H9 (cell line): ENCODE measurements around the gene YIPF6. TPM values are rescaled to one million over a fixed set of nuclear protein-coding genes. Genes with fewer than 3 reads are reported as not detected.

ENCODE experiments used
- DNase-seq: peaks from one replicate; pipeline ENCODE4 v3.0.0-alpha.2; 2017
- H2AFZ ChIP-seq: one replicate; pipeline ENCODE4 v1.6.1; 2013; ENCODE audit warnings: mild to moderate bottlenecking, low read length, control low read depth, moderate library complexity
- H2AK5ac ChIP-seq: 2 replicates; pipeline ENCODE4 v1.6.1; 2013; ENCODE audit warnings: low read length, control low read depth, mixed read lengths; ENCODE audit not compliant: insufficient read length
- H2BK120ac ChIP-seq: one replicate; pipeline ENCODE4 v1.6.1; 2013; ENCODE audit warnings: low read depth, mild to moderate bottlenecking, low read length, control low read depth, inconsistent platforms; ENCODE audit not compliant: poor library complexity, severe bottlenecking
- H2BK12ac ChIP-seq: 2 replicates; pipeline ENCODE4 v1.6.1; 2013; ENCODE audit warnings: low read length, control low read depth, mixed read lengths, low read depth; ENCODE audit not compliant: insufficient read length
- H2BK15ac ChIP-seq: 2 replicates; pipeline ENCODE4 v1.6.1; 2013; ENCODE audit warnings: low read depth, low read length, control low read depth
- H2BK20ac ChIP-seq: one replicate; pipeline ENCODE4 v1.6.1; 2013; ENCODE audit warnings: low read depth, mild to moderate bottlenecking, low read length, control low read depth, inconsistent platforms; ENCODE audit not compliant: poor library complexity, severe bottlenecking
- H2BK5ac ChIP-seq: 2 replicates; pipeline ENCODE4 v1.6.1; 2013; ENCODE audit warnings: low read length, control low read depth, mixed read lengths; ENCODE audit not compliant: insufficient read length
- H3K14ac ChIP-seq: 2 replicates; pipeline ENCODE4 v1.6.1; 2013; ENCODE audit warnings: low read length, control low read depth; ENCODE audit not compliant: insufficient read depth
- H3K18ac ChIP-seq: 2 replicates; pipeline ENCODE4 v1.6.1; 2013; ENCODE audit warnings: low read depth, mild to moderate bottlenecking, mixed read lengths, low read length, control low read depth; ENCODE audit not compliant: insufficient read length
- H3K23ac ChIP-seq: 2 replicates; pipeline ENCODE4 v1.6.1; 2013; ENCODE audit warnings: low read length, control low read depth, mixed read lengths, low read depth; ENCODE audit not compliant: insufficient read length
- H3K23me2 ChIP-seq: 2 replicates; pipeline ENCODE4 v1.6.1; 2013; ENCODE audit warnings: low read depth, mild to moderate bottlenecking, mixed read lengths, low read length, control low read depth; ENCODE audit not compliant: insufficient read length, poor library complexity, severe bottlenecking
- H3K27ac ChIP-seq: 2 replicates; pipeline ENCODE4 v1.5.1; 2013; ENCODE audit warnings: low read length, control low read depth, mixed read lengths, low read depth; ENCODE audit not compliant: insufficient read length
- H3K27me3 ChIP-seq: 2 replicates; pipeline ENCODE4 v1.6.1; 2013; ENCODE audit warnings: low read length, control low read depth, inconsistent platforms; ENCODE audit not compliant: insufficient read depth
- H3K4ac ChIP-seq: 2 replicates; pipeline ENCODE4 v1.6.1; 2013; ENCODE audit warnings: low read depth, mild to moderate bottlenecking, control low read depth, inconsistent platforms, low read length, moderate library complexity
- H3K4me1 ChIP-seq: 2 replicates; pipeline ENCODE4 v1.6.1; 2013; ENCODE audit warnings: low read length, control low read depth, inconsistent platforms; ENCODE audit not compliant: insufficient read depth
- H3K4me2 ChIP-seq: 2 replicates; pipeline ENCODE4 v1.6.1; 2013; ENCODE audit warnings: low read length, control low read depth, mixed read lengths; ENCODE audit not compliant: insufficient read length, insufficient read depth
- H3K56ac ChIP-seq: 2 replicates; pipeline ENCODE4 v1.6.1; 2013; ENCODE audit warnings: low read depth, mild to moderate bottlenecking, mixed read lengths, low read length, control low read depth; ENCODE audit not compliant: insufficient read length
- H3K79me1 ChIP-seq: 2 replicates; pipeline ENCODE4 v1.6.1; 2013; ENCODE audit warnings: low read depth, mild to moderate bottlenecking, moderate library complexity, low read length, control low read depth, inconsistent platforms; ENCODE audit not compliant: insufficient read depth, poor library complexity, severe bottlenecking
- H3K79me2 ChIP-seq: 2 replicates; pipeline ENCODE4 v1.6.1; 2013; ENCODE audit warnings: low read length, control low read depth, inconsistent platforms; ENCODE audit not compliant: insufficient read depth
- H3K9ac ChIP-seq: 2 replicates; pipeline ENCODE4 v1.6.1; 2013; ENCODE audit warnings: low read length, control low read depth, mixed read lengths; ENCODE audit not compliant: insufficient read length; ENCODE audit errors: extremely low read depth
- H3K9me3 ChIP-seq: one replicate; pipeline ENCODE4 v1.6.1; 2013; ENCODE audit warnings: low read depth, low read length, inconsistent platforms; ENCODE audit not compliant: control insufficient read depth
- H3T11ph ChIP-seq: one replicate; pipeline ENCODE4 v1.6.1; 2013; ENCODE audit warnings: mild to moderate bottlenecking, low read length, control low read depth, inconsistent platforms
- H4K20me1 ChIP-seq: one replicate; pipeline ENCODE4 v1.6.1; 2013; ENCODE audit not compliant: control insufficient read depth, insufficient read length, insufficient read depth
- H4K5ac ChIP-seq: 2 replicates; pipeline ENCODE4 v1.6.1; 2013; ENCODE audit warnings: low read depth, mild to moderate bottlenecking, mixed read lengths, low read length, control low read depth; ENCODE audit not compliant: insufficient read length
- H4K8ac ChIP-seq: replicated peaks from 2 replicates; pipeline ENCODE4 v1.6.1; 2013; ENCODE audit warnings: low read length, control low read depth, mixed read lengths, low read depth; ENCODE audit not compliant: insufficient read length
- H4K91ac ChIP-seq: 2 replicates; pipeline ENCODE4 v1.6.1; 2013; ENCODE audit warnings: low read depth, mild to moderate bottlenecking, moderate library complexity, mixed read lengths, low read length, control low read depth; ENCODE audit not compliant: insufficient read length
- H3K27ac Mint-ChIP-seq, 3 experiments: 2 replicates in 2 of 3; 3 replicates in 1 of 3; pipeline ENCODE4 v1.8.0; 2020 to 2021; ENCODE audit warnings: mixed read lengths in 3 of 3, mild to moderate bottlenecking in 1 of 3, moderate library complexity in 1 of 3
- H3K27me3 Mint-ChIP-seq: 2 replicates; pipeline ENCODE4 v1.8.0; 2021; ENCODE audit warnings: low read depth, mild to moderate bottlenecking, moderate library complexity, mixed read lengths
- H3K36me3 Mint-ChIP-seq, 3 experiments: 2 replicates in 2 of 3; 3 replicates in 1 of 3; pipeline ENCODE4 v1.8.0; 2020 to 2021; ENCODE audit warnings: low read depth in 3 of 3, mixed read lengths in 3 of 3; ENCODE audit not compliant: insufficient read depth in 1 of 3
- H3K4me1 Mint-ChIP-seq, 2 experiments: 2 replicates each; pipeline ENCODE4 v1.8.0; 2020; ENCODE audit warnings: mixed read lengths in 2 of 2
- H3K4me3 Mint-ChIP-seq, 2 experiments: 2 replicates in 1 of 2; 3 replicates in 1 of 2; pipeline ENCODE4 v1.8.0; 2020 to 2021; ENCODE audit warnings: mild to moderate bottlenecking in 2 of 2, mixed read lengths in 2 of 2, moderate library complexity in 1 of 2
- H3K9me3 Mint-ChIP-seq, 2 experiments: 2 replicates in 1 of 2; 3 replicates in 1 of 2; pipeline ENCODE4 v1.8.0; 2020; ENCODE audit warnings: mild to moderate bottlenecking in 2 of 2, mixed read lengths in 2 of 2, moderate library complexity in 1 of 2
- WGBS: extraction: QIAGEN DNeasy Blood & Tissue Kit; methylation state at CpG from one replicate; pipeline ENCODE4 v1.1.7; 2013; ENCODE audit warnings: missing lambda C conversion rate, low lambda C conversion rate, mixed read lengths; ENCODE audit not compliant: insufficient read length; ENCODE audit errors: extremely low coverage; 5-methylcytosine and 5-hydroxymethylcytosine counted together
- total RNA-seq: library from RNA; stranded (reverse); gene quantifications from 2 replicates; pipeline ENCODE4 v1.2.1, GENCODE V29; 2021
- TF ChIP-seq, protein P1 (sequence below): fragments of 200-600 bp; sonication (generic); conservative IDR thresholded peaks from 3 replicates; pipeline ENCODE4 v1.8.0; 2021; ENCODE audit warnings: antibody characterized with exemption, mild to moderate bottlenecking

YIPF6 gene
- total RNA-seq, 1 experiment from 2014 or later: 31.8 TPM

DNA sequence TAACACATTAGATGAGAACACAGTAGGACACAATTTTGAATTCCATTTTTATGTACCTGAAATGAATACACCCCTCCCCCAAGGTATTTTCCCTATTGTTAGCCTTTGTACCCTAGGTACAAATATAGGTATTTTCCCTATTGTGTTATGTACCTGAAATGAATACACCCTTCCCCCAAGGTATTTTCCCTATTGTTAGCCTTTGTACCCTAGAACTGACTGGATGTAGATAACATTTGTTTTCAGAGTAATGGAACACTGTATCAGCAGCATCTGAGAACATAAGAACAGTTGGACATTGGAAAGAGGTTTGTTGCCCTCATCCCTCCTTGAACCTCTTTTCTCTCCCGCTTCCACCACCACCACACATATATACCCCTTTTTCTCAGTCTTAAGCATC lies 37.6 kb downstream of the YIPF6 start:
- Histone ChIP-seq H4K5ac (no peak overlapping the region), H2BK20ac (no peak overlapping the region), H3K79me2 (no peaks in the 10 kb centered on the region), H4K8ac (no peak overlapping the region), H4K20me1 (no peaks in the 10 kb centered on the region), H3K56ac (no peak overlapping the region), H3K4me1 (no peaks in the 10 kb centered on the region), H3K4me2 (no peak overlapping the region), H3K4ac (no peak overlapping the region), H3K18ac (no peak overlapping the region), H2BK15ac (no peak overlapping the region), H3K23ac (no peak overlapping the region), H4K91ac (no peak overlapping the region), H3K14ac (no peak overlapping the region), H2AK5ac (no peak overlapping the region), H3K79me1 (no peaks in the 10 kb centered on the region), H3T11ph (no peak overlapping the region), H2BK5ac (no peak overlapping the region), H3K9ac (no peak overlapping the region), H2BK12ac (no peak overlapping the region), H2AFZ (no peak overlapping the region), H3K23me2 (no peaks in the 10 kb centered on the region), H3K27ac (no peak overlapping the region), H2BK120ac (no peak overlapping the region), H3K27me3 (no peaks in the 10 kb centered on the region), H3K9me3 (peaks cover 21% of the 10 kb centered on the region)
- Mint-ChIP-seq H3K36me3 (peaks cover 9 to 28% (median 20%) of the 10 kb centered on the region in 3 experiments), H3K9me3 (peaks cover 45% of the 10 kb centered on the region in 2 experiments), H3K27ac (peak overlapping the region in 1 of 3 experiments; percentile 14; a peak in 1 of 7 replicates), H3K27me3 (no peaks in the 10 kb centered on the region), H3K4me3 (no peak overlapping the region), H3K4me1 (no peaks in the 10 kb centered on the region)
- WGBS: no CpG with 5 or more reads among the region's 1 CpG
- TF ChIP-seq, protein P1, sequence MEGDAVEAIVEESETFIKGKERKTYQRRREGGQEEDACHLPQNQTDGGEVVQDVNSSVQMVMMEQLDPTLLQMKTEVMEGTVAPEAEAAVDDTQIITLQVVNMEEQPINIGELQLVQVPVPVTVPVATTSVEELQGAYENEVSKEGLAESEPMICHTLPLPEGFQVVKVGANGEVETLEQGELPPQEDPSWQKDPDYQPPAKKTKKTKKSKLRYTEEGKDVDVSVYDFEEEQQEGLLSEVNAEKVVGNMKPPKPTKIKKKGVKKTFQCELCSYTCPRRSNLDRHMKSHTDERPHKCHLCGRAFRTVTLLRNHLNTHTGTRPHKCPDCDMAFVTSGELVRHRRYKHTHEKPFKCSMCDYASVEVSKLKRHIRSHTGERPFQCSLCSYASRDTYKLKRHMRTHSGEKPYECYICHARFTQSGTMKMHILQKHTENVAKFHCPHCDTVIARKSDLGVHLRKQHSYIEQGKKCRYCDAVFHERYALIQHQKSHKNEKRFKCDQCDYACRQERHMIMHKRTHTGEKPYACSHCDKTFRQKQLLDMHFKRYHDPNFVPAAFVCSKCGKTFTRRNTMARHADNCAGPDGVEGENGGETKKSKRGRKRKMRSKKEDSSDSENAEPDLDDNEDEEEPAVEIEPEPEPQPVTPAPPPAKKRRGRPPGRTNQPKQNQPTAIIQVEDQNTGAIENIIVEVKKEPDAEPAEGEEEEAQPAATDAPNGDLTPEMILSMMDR: no peak
- no peak for DNase-seq
